ENCODE results near the gene MAP4K2. TPM values are rescaled to one million over a fixed set of nuclear protein-coding genes. Genes with fewer than 3 reads are reported as not detected.

Gene MAP4K2
- total RNA-seq, 1 donor from 2014 or later: 18.0 TPM

DNA sequence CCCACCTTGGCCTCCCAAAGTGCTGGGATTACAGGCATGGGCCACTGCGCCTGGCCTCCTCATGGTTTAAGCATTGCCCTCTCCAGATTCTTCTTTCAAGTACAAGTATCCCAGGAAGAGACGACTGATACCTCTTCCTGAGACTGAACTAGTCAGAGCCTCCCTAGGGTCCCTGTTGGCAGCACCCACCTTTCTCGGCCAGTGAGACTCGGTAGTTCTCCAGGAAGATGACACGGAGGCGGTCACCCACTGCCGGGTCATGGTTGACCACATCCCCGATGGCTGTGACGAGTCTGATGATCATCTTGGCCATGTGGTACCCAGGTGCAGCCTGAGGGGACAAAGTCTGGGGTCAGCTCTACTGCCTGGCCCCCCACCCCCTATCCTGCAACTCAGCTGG, 51.9 kb downstream of the MAP4K2 start:
- DNase-seq (ENCODE audit: low spot score) (no peak), ATAC-seq (no peak)
- intact Hi-C loops (cut with DNase I): no loop called here

DNA sequence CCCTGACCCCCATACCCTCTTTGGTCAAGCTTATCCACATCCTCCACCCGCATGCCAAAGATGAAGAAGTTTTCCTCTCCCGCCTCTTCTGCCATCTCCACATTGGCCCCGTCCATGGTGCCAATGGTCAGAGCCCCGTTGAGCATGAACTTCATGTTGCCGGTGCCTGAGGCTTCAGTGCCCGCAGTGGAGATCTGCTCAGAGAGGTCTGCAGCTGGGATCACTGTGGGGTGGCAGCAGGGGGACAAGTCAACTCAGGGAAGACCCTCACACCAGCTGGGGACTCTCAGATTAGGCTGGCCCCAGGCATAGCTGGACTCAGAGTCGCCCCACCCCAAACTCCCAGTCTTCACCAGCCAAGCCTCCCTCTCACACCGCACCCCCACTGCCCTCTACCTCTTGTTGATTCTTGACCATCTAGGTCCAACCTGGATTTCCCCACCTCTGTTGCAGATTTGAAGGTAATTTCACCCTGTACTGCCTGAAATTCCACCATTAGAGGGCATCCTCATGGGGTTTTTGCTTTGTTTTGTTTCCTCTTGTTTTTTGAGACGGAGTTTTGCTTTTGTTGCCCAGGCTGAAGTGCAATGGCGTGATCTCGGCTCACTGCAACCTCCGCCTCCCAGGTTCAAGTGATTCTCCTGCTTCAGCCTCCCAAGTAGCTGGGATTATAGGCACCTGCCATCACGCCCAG, 52.5 kb downstream of the MAP4K2 start:
- no peak for ATAC-seq
- no peak for DNase-seq (ENCODE audit: low spot score)
- intact Hi-C loops (cut with DNase I): no loop called here

DNA sequence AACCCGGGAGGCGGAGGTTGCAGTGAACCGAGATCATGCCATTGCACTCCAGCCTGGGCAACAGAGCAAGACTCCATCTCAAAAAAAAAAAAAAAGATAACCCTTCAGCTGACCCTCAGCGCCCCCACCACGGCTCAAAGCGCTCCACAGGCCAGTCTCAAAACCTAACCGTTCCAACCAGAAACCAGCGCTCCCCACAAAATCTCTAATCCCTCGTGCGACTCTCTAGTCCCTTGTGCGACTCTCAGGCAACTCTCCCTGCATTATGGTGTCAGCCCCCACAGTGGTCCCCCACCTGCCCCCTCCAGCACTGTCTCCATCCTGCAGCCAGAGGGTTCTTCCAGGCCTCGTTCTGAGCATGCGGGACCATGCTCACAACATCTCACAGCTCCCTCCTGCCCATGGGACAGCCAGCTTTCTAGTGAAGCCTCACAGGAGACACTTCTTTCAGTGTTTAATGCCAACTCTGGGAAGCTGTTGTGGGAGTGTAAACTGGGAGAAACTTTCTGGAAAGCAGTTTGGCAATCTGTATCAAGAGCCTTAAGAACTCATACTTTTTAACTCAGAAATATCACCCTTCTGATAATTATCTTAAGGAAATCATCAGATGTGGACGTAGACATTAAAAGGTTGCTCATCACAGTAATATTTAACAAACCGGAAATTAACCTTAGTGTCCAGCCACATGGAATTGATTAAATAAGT, 54.9 kb downstream of the MAP4K2 start:
- intact Hi-C loops (cut with DNase I): loop anchor here (5.0 kb wide), 1 partner anchor 1456 kb away; no protein-coding TSS in a partner anchor

DNA sequence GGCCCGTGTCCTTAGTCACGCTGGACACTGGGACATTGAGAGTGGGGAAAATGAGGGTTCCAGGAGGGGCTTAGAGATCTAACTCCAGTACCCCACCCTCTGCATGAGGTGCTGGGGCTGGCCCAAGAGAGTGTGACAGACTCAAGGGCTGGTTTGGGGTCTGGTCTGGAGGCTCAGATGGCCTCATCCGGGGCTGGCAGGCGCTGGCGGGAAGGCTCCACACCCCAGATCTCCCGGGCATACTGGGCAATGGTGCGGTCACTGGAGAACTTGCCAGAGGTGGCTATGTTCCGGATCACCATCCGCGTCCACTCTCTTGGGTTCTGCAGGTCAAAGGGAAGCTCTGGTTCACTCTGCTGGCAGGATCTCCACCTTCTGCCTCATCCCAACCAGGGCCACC, 56.5 kb downstream of the MAP4K2 start:
- no peak for DNase-seq (ENCODE audit: low spot score)
- intact Hi-C loops (cut with DNase I): loop anchor here (5.0 kb wide), 1 partner anchor 1454 kb away; no protein-coding TSS in a partner anchor
- ATAC-seq: no peak

More for the DNA sequence above, 54.9 kb downstream of the MAP4K2 start:
- ATAC-seq: no peak
- no peak for DNase-seq (ENCODE audit: low spot score)

DNA sequence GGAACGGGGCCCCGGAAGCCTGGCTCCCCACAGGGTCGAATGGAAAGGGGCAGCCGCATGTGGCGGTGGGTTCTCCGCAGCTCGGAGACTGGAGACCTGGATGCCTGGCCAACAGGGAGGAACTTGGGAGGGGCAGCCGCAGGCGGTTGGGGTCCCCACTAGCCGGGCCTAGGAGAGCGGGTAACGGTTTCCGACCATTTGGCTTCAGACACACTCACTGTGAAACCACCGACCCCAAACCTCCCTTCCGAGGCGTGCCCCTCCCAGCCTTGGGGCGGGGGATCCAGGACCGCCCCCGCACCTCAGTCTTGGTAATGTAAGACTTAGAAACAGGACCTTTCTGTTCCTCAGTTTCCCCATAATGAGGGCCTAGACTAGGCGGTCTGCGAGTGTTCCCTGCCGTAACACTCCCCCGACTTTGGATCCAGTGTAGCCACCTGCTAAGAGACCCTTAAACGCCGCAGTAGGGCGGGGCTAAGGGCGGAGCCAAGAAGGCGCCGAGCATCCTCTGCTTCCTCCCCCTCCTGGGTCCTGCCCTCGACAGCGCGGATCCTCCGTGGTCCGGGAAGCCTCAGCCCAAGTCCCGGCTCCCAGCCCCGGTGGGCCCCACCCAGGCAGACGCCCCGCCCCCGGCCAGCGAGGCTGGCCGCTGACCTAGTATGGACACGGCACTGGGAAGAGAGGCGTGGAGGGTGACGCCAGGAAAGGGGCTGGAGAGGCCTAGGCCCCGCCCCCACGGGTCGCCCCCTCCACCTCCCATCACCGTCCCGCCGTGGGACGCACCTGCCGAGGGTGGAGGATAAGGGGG, 57.3 kb downstream of the MAP4K2 start:
- intact Hi-C loops (cut with DNase I): loop anchor here (5.0 kb wide), 1 partner anchor 1453 kb away; no protein-coding TSS in a partner anchor
- DNase-seq (ENCODE audit: low spot score): peak; percentile 88
- ATAC-seq: peak; percentile 78

DNA sequence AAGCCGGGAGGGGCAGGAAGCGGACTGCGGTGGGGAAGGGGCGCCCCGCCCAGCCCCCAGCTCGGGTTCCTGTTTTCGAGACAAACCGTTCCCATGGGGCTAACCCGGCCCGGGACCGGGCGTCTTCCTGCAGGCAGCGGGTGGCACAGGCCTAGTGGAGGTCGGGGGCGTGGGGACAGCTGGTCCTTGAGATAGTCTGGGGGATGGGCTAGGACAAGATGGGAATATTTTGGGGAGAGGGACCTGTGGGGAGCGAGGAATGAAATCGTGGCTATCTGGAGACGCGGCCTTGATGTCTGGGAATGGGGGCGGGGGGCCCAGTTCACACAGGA, 57.9 kb downstream of the MAP4K2 start:
- peak; percentile 4 for ATAC-seq
- DNase-seq (ENCODE audit: low spot score): peak; percentile 84
- intact Hi-C loops (cut with DNase I): loop anchor here (5.0 kb wide), 1 partner anchor 1453 kb away; no protein-coding TSS in a partner anchor

DNA sequence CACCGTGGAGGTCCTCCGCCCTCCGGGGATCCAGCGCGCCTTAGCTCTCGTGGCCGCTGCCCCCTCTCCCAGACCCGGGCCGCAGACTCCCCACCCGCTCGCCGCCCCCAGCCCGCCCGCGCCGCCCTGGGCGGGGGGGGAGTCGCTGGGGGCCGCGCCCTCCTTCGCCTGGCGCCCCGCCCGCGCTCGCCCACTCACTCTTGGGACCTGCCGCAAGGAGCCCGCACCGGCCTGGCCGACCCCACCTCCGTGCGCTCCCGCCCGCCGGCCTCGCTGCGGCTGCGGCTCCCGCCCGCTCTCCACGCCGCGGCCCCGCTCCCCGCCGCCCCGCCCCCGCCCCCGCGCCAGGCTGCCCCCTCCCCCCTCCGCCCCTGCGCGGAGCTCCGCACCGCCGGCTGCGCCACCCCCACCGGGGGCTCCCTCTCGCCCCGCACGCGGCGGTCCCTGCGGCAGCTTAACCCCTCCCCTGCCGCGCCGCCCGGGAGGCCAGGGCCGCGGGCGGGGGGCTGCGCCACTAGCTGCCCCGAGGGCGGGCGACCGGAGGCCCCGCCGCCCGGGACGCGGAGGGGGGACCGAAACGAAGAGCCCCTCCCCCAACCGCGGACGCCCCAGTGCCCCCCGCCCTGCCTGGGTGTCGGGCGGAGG, 58.3 kb downstream of the MAP4K2 start:
- no peak for ATAC-seq
- intact Hi-C loops (cut with DNase I): loop anchor here (5.0 kb wide), 1 partner anchor 1452 kb away; no protein-coding TSS in a partner anchor
- DNase-seq (ENCODE audit: low spot score): no peak

DNA sequence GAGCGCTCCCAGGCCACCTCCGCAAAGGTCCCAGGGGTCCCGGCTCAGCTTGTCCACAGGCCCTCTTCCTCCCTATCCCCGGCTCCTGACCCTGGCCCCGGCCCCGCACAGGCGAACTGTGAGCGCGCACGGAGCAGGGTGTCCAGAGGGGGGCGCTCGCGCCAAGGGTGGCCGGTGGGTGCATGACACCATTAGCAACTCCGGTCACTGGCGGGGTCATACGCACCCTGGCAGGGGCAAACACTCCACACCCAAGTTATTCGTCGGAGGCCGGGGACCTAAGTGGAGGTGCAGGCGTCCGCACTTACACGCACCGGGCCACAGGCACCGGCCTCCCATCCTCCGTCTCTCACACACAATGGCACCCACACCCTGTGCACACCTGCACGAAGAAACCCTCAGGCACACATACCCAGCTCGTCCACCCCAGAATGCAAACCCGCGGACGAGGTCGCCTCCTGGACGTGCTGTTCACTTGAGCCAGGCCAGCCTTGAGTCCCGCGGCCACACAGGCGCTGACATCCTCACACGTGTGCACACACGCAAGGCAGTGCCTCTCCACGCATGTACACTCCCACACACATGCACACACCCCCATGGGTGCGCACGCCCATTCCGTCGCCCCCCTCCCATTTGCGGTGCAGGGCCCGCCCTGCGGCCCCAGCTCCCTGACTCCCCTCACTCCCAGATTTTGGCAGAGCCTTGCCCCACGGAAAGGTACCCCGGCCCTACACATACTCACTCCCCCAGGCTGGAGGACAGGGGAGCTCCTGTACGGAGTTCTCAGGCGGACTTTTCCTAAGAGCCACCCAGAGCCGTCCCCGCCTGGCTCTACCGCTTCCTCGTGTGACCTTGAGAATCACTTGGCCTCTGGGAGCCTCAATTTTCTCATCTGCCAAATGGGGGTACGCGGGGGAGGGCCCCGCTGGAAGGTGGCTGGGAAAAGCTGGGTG, 59.1 kb downstream of the MAP4K2 start, which contains the start of gene RASGRP2:
Gene RASGRP2, minus strand, starts transcription at position 552 of the 953 bp plus-strand sequence. CDS start 1,276 bp downstream, outside the sequence.
- peak; percentile 89 for DNase-seq (ENCODE audit: low spot score)
- intact Hi-C loops (cut with DNase I): no loop called here

DNA sequence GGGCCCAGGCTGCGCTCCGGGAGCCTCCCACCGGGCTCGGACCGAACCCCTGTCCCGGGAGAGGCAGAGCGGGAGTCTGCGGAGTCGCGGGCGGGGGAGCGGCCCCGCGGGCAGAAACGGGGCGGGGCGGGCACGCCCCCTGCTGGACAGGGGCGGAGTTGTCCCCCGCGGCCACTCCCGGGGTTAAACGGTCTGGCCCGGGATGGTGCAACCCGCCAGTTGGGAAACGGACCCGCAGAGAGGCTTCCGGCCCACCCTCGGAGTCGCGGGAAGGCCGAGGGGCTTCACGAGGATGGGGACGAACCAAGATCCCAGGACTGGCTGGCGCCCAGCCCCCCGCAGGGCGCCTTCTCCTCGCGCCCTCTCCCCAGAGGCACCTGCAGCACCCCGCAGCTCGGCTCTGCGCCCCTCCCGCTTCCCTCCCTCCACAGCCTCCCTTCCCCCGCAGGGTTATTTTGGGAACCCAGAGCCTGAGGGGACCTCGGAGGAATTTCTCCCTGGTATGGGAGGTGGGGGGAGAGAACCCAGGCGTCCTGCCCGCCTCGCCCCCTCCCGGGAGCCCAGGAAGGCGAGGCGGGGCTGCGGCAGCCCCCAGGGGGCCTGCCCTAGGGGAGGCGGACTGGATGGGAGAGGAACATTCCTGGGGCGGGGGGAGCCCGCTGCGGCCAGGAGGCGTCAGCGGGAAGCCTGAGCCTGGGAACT, 60.0 kb downstream of the MAP4K2 start:
- peak; percentile 84 for DNase-seq (ENCODE audit: low spot score)
- ATAC-seq: peak; percentile 61
- intact Hi-C loops (cut with DNase I): no loop called here

More for the DNA sequence above, 59.1 kb downstream of the MAP4K2 start, which contains the start of gene RASGRP2:
- peak; percentile 55 for ATAC-seq

DNA sequence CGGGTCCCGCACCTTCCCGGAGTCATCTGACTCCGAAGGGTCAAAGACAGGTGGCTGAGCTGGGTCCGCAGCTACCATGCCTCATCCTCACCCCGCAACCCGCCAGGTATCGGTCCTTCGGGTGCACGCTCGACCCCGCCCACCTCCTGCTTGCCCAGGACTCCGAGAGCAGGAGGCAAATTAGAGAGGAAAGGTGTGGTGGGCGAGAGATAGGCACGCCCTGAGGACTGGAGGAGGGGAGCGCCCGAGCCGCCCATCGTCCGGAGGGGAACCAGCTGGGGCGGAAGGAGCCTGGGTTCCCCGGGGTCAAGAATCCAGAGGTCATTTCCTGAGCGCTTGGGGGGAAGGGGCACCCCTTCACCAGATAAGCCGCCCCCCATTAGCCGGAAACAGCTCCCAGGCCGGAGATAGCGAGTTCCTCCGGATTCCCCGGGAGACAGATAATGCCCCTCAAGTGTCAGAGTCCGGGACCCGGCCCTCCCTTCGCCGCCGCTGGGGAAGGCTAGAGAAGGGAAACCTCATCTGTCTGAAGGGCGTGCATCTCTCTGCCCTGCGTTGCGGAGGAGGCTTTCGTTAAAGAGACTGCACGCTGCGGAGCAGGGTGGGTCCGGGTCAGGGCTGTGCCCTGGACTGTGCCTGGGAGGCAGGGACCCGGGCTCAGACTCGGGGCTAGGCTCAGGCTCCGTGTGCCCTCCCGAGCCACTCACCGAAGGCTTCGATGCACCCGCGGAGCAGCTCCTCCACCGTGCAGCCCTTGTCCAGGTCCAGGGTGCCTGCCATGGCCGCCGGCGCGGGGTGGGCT, 60.7 kb downstream of the MAP4K2 start:
- intact Hi-C loops (cut with DNase I): no loop called here
- DNase-seq (ENCODE audit: low spot score): no peak
- peak; percentile 0 for ATAC-seq

DNA sequence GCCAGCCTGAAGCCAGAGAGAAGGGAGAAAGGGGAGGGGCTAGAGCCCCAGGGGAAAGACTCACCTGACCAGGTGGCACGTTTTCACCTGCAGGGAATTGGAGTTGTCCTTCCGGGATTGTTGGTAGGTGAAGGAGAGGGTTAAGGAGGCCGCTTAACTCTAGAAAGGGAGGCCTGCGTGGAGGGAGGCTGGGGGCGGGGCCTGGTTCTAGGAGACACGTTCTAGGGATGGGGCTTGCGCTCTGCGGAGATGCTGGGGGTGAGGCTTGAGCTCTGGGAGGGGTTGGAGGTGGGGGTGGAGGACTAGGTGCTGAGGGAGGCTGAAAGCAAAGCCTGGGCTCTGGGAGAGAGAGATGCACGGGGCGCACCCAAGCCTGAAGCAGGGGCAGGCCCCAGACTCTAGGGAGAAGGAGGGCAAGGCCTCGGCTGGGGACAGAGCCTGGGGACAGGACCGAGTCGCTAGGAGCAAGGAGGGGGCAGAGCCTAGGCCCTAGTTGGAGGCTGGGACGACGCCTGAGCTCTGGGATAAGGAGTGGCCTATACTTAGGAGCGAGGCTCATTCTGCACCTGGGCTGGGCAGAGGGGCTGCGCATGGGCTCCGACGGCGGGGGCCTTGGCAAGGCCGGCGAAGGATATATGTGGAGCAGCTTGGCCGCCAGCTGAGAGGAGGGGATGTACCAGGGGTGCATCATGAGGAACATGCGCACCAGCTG, 61.5 kb downstream of the MAP4K2 start:
- ATAC-seq (no peak), DNase-seq (ENCODE audit: low spot score) (no peak)
- intact Hi-C loops (cut with DNase I): no loop called here

DNA sequence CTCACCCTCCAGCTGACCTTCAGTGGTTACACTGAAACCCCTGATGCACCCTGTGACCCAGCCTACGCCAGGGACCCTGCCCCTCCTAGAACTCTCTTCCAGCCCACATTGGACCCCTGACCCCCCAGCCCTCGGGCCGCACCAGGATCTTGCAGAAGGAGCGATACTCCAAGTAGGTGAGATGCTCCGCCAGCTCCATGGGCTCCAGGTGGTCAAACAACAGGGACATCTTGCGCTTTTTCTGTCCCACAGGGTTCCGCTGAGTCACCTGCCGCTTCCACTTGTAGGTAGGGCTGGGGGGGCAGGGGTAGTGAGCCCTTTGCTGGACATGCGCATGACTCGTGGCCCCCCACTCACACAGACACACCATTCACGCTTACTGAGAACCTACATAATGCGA, 63.1 kb downstream of the MAP4K2 start:
- ATAC-seq: no peak

DNA sequence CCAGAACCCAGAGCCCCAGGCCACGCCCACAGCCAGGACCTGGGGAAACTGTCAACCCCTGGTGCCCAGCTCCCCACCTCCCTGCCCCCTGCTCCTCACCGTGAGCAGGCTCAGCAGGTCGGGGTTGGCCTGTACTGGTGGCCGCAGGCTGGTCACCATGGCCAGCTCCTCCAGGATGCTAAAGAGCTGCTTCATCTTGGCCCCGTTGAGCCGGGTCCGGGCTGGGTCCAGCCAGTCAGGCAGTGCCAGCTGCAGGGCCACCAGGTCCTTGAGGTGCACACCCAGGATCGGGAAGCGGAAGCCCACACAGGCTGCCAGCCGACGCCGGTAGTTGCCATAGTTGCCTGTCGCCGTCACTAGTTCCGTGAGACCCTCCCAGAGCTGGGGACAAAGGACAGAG, 66.4 kb downstream of the MAP4K2 start:
- intact Hi-C loops (cut with DNase I): no loop called here
- no peak for ATAC-seq
- no peak for DNase-seq (ENCODE audit: low spot score)

More for the DNA sequence above, 63.1 kb downstream of the MAP4K2 start:
- DNase-seq (ENCODE audit: low spot score): no peak
- intact Hi-C loops (cut with DNase I): no loop called here

DNA sequence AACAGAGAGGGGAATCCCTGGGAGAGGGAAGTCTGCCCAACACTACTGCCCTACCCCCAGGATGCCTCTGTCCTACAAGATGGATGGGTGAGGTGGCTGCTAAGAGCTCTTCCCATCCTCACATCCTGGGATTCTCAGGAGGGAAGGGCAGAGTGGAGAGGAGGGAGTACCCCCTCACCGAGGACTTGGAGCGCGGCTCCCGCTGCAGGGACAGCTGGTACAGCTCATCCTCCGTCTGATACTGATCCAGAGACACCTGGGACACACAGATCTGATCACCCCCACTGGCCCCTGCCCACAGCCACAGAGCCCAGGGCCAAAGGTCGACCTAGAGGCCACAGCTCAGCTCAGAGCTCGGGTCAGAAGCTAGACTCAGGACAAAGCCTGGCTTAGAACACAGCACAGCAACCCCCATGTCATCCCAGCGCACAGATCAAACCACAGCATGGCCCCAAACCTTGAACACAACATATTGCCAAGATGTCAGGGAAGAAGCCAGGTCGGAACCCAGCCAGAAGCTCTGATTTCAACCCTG, 67.2 kb downstream of the MAP4K2 start:
- DNase-seq (ENCODE audit: low spot score) (no peak), ATAC-seq (no peak)
- intact Hi-C loops (cut with DNase I): no loop called here
